ENCODE results near the gene LRP6.

GRCh38 chr12:12086973-12087692, 179.7 kb downstream of the LRP6 start:
- TF ChIP-seq CTCF (conservative IDR thresholded peaks at IDR 0.05 in 1 of 2, IDR thresholded peaks at IDR 0.05 in 1 of 2; ENCODE audit: low read depth in 1 of 2, low read length in 2 of 2) (no peak), EZH2 (IDR thresholded peaks at IDR 0.05; ENCODE audit: low read length, missing control alignments) (no peak)
